Retinal pigment epithelial cell (primary cell): ENCODE results near the gene AGBL4.
A peak's percentile ranks its signal among the peaks of the same experiment; 100 is the strongest.
"Not testable (repeated sequence)": the region's sequence is repeated elsewhere in the genome, so short reads cannot be mapped to it uniquely, and the experiment has no call there.

Experiments used
- DNase-seq: peaks from one replicate; pipeline ENCODE4 v3.0.0-alpha.2; 2010; ENCODE audit warnings: low read depth
- H3K4me3 ChIP-seq: 2 replicates; pipeline ENCODE4 v1.5.1; 2011; ENCODE audit warnings: mild to moderate bottlenecking, low read length, control low read depth, moderate library complexity
- CTCF ChIP-seq: conservative IDR thresholded peaks from 2 replicates; pipeline ENCODE4 v1.5.1; 2011; ENCODE audit warnings: low read depth, low read length, control low read depth, inconsistent platforms

The AGBL4 gene

GRCh38 chr1:48524892-48525467 lies 1498.8 kb downstream of the AGBL4 start:
- TF ChIP-seq CTCF: no peak
- H3K4me3 ChIP-seq: no peak overlapping the region
- no peak for DNase-seq

- H3K4me3 ChIP-seq: no peak overlapping the region
- no peak for DNase-seq
- no peak for TF ChIP-seq CTCF
Observed at GRCh38 chr1:48523558-48523957, 1500.2 kb downstream of the AGBL4 start.

GRCh38 chr1:48519896-48520295 lies 1503.9 kb downstream of the AGBL4 start:
- not testable (repeated sequence) for DNase-seq, H3K4me3 ChIP-seq

- no peak for DNase-seq
- TF ChIP-seq CTCF: no peak
- no peak overlapping the region for H3K4me3 ChIP-seq
Observed at GRCh38 chr1:48506870-48507269, 1516.9 kb downstream of the AGBL4 start.

GRCh38 chr1:48500541-48501450 lies 1523.0 kb downstream of the AGBL4 start:
- TF ChIP-seq CTCF: no peak
- no peak overlapping the region for H3K4me3 ChIP-seq
- DNase-seq: peak; percentile 31

- no peak for TF ChIP-seq CTCF
- no peak for DNase-seq
- no peak overlapping the region for H3K4me3 ChIP-seq
Observed at GRCh38 chr1:48499211-48499735, 1524.5 kb downstream of the AGBL4 start.

- TF ChIP-seq CTCF: peak; percentile 99
- DNase-seq: no peak
- H3K4me3 ChIP-seq: no peak overlapping the region
Observed at GRCh38 chr1:48498096-48498791, 1525.5 kb downstream of the AGBL4 start.
